CD4-positive, alpha-beta memory T cell (primary cell): ENCODE measurements around the gene ST7L. TPM values are rescaled to one million over a fixed set of nuclear protein-coding genes. Genes with fewer than 3 reads are reported as not detected.
"Not testable (repeated sequence)": the region's sequence is repeated elsewhere in the genome, so short reads cannot be mapped to it uniquely, and the experiment has no call there.

Experiments
- CTCF ChIA-PET: fragments of 350-600 bp; sonication (Branson Sonifier 250); formaldehyde crosslinking; loops from one replicate; lab custom pipeline; 2021; ENCODE audit warnings: inconsistent platforms; ENCODE audit not compliant: partially characterized antibody; lab: Charles Lee
- POLR2A ChIA-PET: fragments of 350-600 bp; sonication (Branson Sonifier 250); formaldehyde crosslinking; loops from one replicate; lab custom pipeline; 2021; ENCODE audit not compliant: partially characterized antibody; lab: Charles Lee
- DNase-seq, 5 donors: peaks; one replicate each; pipeline versions ENCODE4 v3.0.0 to v3.0.0-alpha.2; 2020 to 2022; ENCODE audit warnings: mixed read lengths in 1 of 5
- H3K27ac ChIP-seq: one replicate; pipeline ENCODE4 v1.7.0; 2013; ENCODE audit warnings: low read depth, low read length
- H3K27me3 ChIP-seq: 2 replicates; pipeline ENCODE4 v1.7.0; 2013; ENCODE audit warnings: mild to moderate bottlenecking, low read length, moderate library complexity; ENCODE audit not compliant: insufficient read depth
- H3K36me3 ChIP-seq: 2 replicates; pipeline ENCODE4 v1.7.0; 2013; ENCODE audit warnings: mild to moderate bottlenecking, low read length, moderate library complexity; ENCODE audit not compliant: insufficient read depth
- H3K4me1 ChIP-seq: 2 replicates; pipeline ENCODE4 v1.7.0; 2013; ENCODE audit warnings: mild to moderate bottlenecking, low read length, moderate library complexity; ENCODE audit not compliant: insufficient read depth
- H3K4me3 ChIP-seq, 2 donors: one replicate each; pipeline ENCODE4 v1.7.0; 2013; ENCODE audit warnings: low read length in 2 of 2, mild to moderate bottlenecking in 1 of 2
- H3K9me3 ChIP-seq, 2 donors: one replicate each; pipeline ENCODE4 v1.7.0; 2013; ENCODE audit warnings: low read length in 2 of 2, control low read depth in 1 of 2; ENCODE audit not compliant: control insufficient read depth in 1 of 2
- H3K27ac Mint-ChIP-seq, 7 donors: one replicate each; pipeline ENCODE4 v1.8.0; 2020 to 2021; ENCODE audit warnings: mixed read lengths in 7 of 7, mild to moderate bottlenecking in 6 of 7, inconsistent platforms in 3 of 7, moderate library complexity in 3 of 7
- H3K27me3 Mint-ChIP-seq, 2 donors: one replicate each; pipeline ENCODE4 v1.8.0; 2020 to 2021; ENCODE audit warnings: mixed read lengths in 2 of 2
- H3K36me3 Mint-ChIP-seq, 2 donors: one replicate each; pipeline ENCODE4 v1.8.0; 2020 to 2021; ENCODE audit warnings: mixed read lengths in 2 of 2, inconsistent platforms in 1 of 2, mild to moderate bottlenecking in 1 of 2
- H3K4me1 Mint-ChIP-seq, 4 donors: one replicate each; pipeline ENCODE4 v1.8.0; 2020 to 2021; ENCODE audit warnings: mixed read lengths in 4 of 4, mild to moderate bottlenecking in 1 of 4
- H3K4me3 Mint-ChIP-seq, 8 donors: one replicate each; pipeline ENCODE4 v1.8.0; 2020 to 2021; ENCODE audit warnings: mixed read lengths in 8 of 8, mild to moderate bottlenecking in 7 of 8, moderate library complexity in 6 of 8, inconsistent platforms in 3 of 8
- H3K9me3 Mint-ChIP-seq, 8 donors: one replicate each; pipeline ENCODE4 v1.8.0; 2020 to 2021; ENCODE audit warnings: mixed read lengths in 8 of 8, mild to moderate bottlenecking in 5 of 8, inconsistent platforms in 3 of 8, moderate library complexity in 1 of 8
- intact Hi-C: fragments of 100-400 bp; cut with micrococcal nuclease; formaldehyde crosslinking; loops from one replicate; pipeline ENCODE4 v1.15.1; 2023
- polyA plus RNA-seq, 2 donors: library from polyadenylated mRNA; unstranded; fragments of 300-500 nt; fragmentation: Illumina TruSeq; gene quantifications; one replicate each; pipeline ENCODE4 v1.2.3, GENCODE V29; 2021
- total RNA-seq, 2 experiments: library from RNA; stranded (reverse); gene quantifications; one replicate each; pipeline ENCODE4 v1.2.3, GENCODE V29; 2021

The ST7L gene
- total and polyA plus RNA-seq, 4 experiments from 2014 or later: 10.9 to 27.2 (median 19.1) TPM

GRCh38 chr1:112488141-112488540 is 130.8 kb downstream of the ST7L start:
- no peaks in the 10 kb centered on the region for H3K9me3 Mint-ChIP-seq
- CTCF ChIA-PET: interaction anchor here (0.7 kb wide), 1 partner anchor 223 kb away, joined by 5 read pairs; no protein-coding TSS in a partner anchor
- no peaks in the 10 kb centered on the region for H3K36me3 ChIP-seq
- POLR2A ChIA-PET: no interaction called here
- peaks cover 14% of the 10 kb centered on the region in 2 donors for H3K27me3 Mint-ChIP-seq
- H3K4me1 ChIP-seq: no peaks in the 10 kb centered on the region
- H3K27me3 ChIP-seq: no peaks in the 10 kb centered on the region
- no peaks in the 10 kb centered on the region for H3K36me3 Mint-ChIP-seq
- no peak for DNase-seq
- no peak overlapping the region for H3K27ac ChIP-seq
- no peaks in the 10 kb centered on the region for H3K4me1 Mint-ChIP-seq
- no peak overlapping the region for H3K4me3 ChIP-seq
- H3K9me3 ChIP-seq: no peaks in the 10 kb centered on the region
- H3K4me3 Mint-ChIP-seq: no peak overlapping the region
- no peak overlapping the region for H3K27ac Mint-ChIP-seq
- intact Hi-C loops: no loop called here

GRCh38 chr1:112487686-112488085 is 131.3 kb downstream of the ST7L start:
- H3K27ac ChIP-seq, H3K4me3 Mint-ChIP-seq, H3K36me3 Mint-ChIP-seq, H3K27me3 ChIP-seq, H3K9me3 Mint-ChIP-seq, intact Hi-C loops, DNase-seq, H3K4me3 ChIP-seq, H3K4me1 Mint-ChIP-seq, H3K9me3 ChIP-seq, H3K36me3 ChIP-seq, H3K27ac Mint-ChIP-seq, H3K4me1 ChIP-seq, POLR2A ChIA-PET: not testable (repeated sequence)
- CTCF ChIA-PET: interaction anchor here (0.7 kb wide), 1 partner anchor 224 kb away, joined by 5 read pairs; no protein-coding TSS in a partner anchor
- peaks cover 14% of the 10 kb centered on the region in 2 donors for H3K27me3 Mint-ChIP-seq

GRCh38 chr1:112486063-112486462 is 132.9 kb downstream of the ST7L start:
- H3K4me1 ChIP-seq, POLR2A ChIA-PET, DNase-seq, H3K27me3 ChIP-seq, H3K36me3 ChIP-seq, H3K36me3 Mint-ChIP-seq, H3K27ac ChIP-seq, H3K9me3 Mint-ChIP-seq, H3K27ac Mint-ChIP-seq, intact Hi-C loops, H3K9me3 ChIP-seq, H3K4me3 ChIP-seq, H3K4me3 Mint-ChIP-seq, H3K4me1 Mint-ChIP-seq: not testable (repeated sequence)
- CTCF ChIA-PET: interaction anchor here (0.6 to 1.4 kb wide), 3 partner anchors 16 to 23 kb away, joined by 3 read pairs; no protein-coding TSS in a partner anchor
- H3K27me3 Mint-ChIP-seq: peaks cover 16% of the 10 kb centered on the region in 2 donors

- Histone ChIP-seq H3K9me3 (peaks cover 0 to 8% of the 10 kb centered on the region in 2 donors), H3K4me3 (no peak overlapping the region), H3K27ac (no peak overlapping the region), H3K4me1 (no peaks in the 10 kb centered on the region), H3K27me3 (no peaks in the 10 kb centered on the region), H3K36me3 (no peaks in the 10 kb centered on the region)
- H3K27me3 Mint-ChIP-seq: peaks cover 15 to 18% of the 10 kb centered on the region in 2 donors
- POLR2A ChIA-PET: no interaction called here
- no peak overlapping the region for H3K4me3 Mint-ChIP-seq
- no peak for DNase-seq
- CTCF ChIA-PET: interaction anchor here (3.5 kb wide), 1 partner anchor 12 kb away, joined by 19 read pairs; no protein-coding TSS in a partner anchor
- no peaks in the 10 kb centered on the region for H3K4me1 Mint-ChIP-seq
- H3K27ac Mint-ChIP-seq: no peak overlapping the region
- H3K9me3 Mint-ChIP-seq: peaks cover 0 to 51% (median 35%) of the 10 kb centered on the region in 8 donors
- intact Hi-C loops: no loop called here
- H3K36me3 Mint-ChIP-seq: peaks cover 3 to 9% of the 10 kb centered on the region in 2 donors
These were observed 140.6 kb downstream of the ST7L start for GRCh38 chr1:112478314-112478713.

GRCh38 chr1:112477550-112477949 is 141.4 kb downstream of the ST7L start:
- Mint-ChIP-seq H3K27ac (no peak overlapping the region), H3K4me1 (no peaks in the 10 kb centered on the region), H3K27me3 (peaks cover 18 to 19% of the 10 kb centered on the region in 2 donors), H3K4me3 (no peak overlapping the region), H3K36me3 (peaks cover 3 to 9% of the 10 kb centered on the region in 2 donors), H3K9me3 (peaks cover 0 to 51% (median 36%) of the 10 kb centered on the region in 8 donors)
- ChIA-PET POLR2A (no interaction called here), CTCF (interaction anchor here (3.5 kb wide), 1 partner anchor 11 kb away, joined by 19 read pairs; no protein-coding TSS in a partner anchor)
- no peak for DNase-seq
- Histone ChIP-seq H3K36me3 (no peaks in the 10 kb centered on the region), H3K27me3 (no peaks in the 10 kb centered on the region), H3K27ac (no peak overlapping the region), H3K9me3 (peaks cover 0 to 8% of the 10 kb centered on the region in 2 donors), H3K4me3 (no peak overlapping the region), H3K4me1 (no peaks in the 10 kb centered on the region)
- intact Hi-C loops: no loop called here

Other genes starting within 250 kb of the ST7L start
- under 1 TPM; 0.47 to 0.84 TPM for gene CTTNBP2NL, start 222.9 kb downstream of the ST7L start, total RNA-seq
- under 1 TPM in 1 of 2 donors, not detected in 1; 0.24 TPM for gene CTTNBP2NL, start 222.9 kb downstream of the ST7L start, polyA plus RNA-seq
- under 1 TPM; 0.70 to 0.91 TPM for gene WNT2B, start 110.2 kb downstream of the ST7L start, total RNA-seq
- under 1 TPM; 0.21 to 0.23 TPM for gene WNT2B, start 110.2 kb downstream of the ST7L start, polyA plus RNA-seq
- 100 to 1,000 TPM; 149 to 157 TPM for gene CAPZA1, start 691 bp upstream of the ST7L start, total RNA-seq
- 100 to 1,000 TPM; 241 to 296 TPM for gene CAPZA1, start 691 bp upstream of the ST7L start, polyA plus RNA-seq
- gene MOV10, start 55.5 kb upstream of the ST7L start, total RNA-seq: 10 to 100 TPM; 90.6 to 96.1 TPM
- 10 to 100 TPM; 21.8 to 43.6 TPM for gene MOV10, start 55.5 kb upstream of the ST7L start, polyA plus RNA-seq
- 1 to 10 TPM; 6.1 to 6.7 TPM for gene RHOC, start 88.0 kb upstream of the ST7L start, total RNA-seq
- 10 to 100 TPM; 18.2 to 26.4 TPM for gene RHOC, start 88.0 kb upstream of the ST7L start, polyA plus RNA-seq
- gene PPM1J, start 96.2 kb upstream of the ST7L start, total RNA-seq: under 1 TPM in 1 of 2 experiments, not detected in 1; 0.76 TPM
- gene PPM1J, start 96.2 kb upstream of the ST7L start, polyA plus RNA-seq: under 1 TPM in 1 of 2 donors, not detected in 1; 0.13 TPM